Stimulated activated CD8-positive, alpha-beta memory T cell treated with anti-CD3 and anti-CD28 coated beads, Interleukin-4, amount 100 ng/mL, for 24 hours (primary cell): ENCODE data around the gene RCN2.
"Not testable (repeated sequence)": the region's sequence is repeated elsewhere in the genome, so short reads cannot be mapped to it uniquely, and the experiment has no call there.

ENCODE experiments used
- DNase-seq: peaks from one replicate; pipeline ENCODE4 v3.0.0-alpha.2; 2020; ENCODE audit warnings: low read depth

Gene RCN2

DNA sequence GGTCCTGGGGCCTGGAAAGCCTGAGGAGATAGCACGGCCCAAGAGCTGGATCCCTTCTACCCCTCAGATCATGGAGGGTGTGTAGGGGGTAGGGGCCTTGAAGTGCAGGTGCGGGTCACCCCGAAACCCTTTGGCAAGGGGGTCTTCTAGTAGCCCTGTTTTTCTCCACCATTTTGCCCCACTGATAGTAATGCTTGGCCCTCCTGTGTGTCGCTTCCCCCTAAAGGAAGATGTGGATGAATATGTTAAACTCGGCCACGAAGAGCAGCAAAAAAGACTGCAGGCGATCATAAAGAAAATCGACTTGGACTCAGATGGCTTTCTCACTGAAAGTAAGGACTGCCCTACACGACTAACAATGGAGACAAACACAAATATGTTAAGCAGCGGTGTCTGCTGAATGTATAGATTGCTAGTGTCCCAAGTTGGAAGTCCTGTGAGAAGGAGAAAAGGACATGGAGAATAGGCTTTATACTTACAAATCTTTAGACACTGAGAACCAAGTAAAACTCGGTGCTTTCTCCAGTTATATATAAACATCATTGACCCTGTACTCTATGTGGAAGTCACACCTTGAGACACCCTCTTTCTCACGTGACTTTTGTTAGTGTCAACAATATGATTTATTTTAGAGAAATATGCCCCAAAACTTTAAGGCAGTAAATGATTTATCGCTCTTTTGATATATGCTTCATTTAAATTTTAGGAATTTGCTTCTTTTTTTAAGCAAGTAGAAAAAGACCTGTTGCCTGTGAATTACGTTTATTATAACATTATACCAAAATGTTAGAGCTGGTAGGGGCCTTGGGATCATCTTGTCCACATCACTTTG, 802 bp downstream of the RCN2 start:
- DNase-seq = no peak

DNA sequence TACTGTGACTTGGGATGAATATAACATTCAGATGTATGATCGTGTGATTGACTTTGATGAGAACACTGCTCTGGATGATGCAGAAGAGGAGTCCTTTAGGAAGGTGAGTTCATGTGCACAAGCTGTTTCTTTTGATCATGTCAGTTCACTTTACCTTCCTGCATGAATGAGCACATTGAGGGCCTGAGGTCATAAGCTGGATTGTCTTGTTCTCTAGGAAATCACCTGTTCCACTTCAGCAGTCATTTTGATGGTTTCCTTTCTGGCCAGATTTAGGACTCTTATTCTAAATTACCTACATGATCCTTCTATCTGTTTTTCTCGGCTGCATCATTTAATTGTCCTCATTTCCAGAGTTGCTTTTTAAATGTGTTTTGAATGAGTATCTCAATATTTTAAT, 4.1 kb downstream of the RCN2 start:
- DNase-seq = no peak

DNA sequence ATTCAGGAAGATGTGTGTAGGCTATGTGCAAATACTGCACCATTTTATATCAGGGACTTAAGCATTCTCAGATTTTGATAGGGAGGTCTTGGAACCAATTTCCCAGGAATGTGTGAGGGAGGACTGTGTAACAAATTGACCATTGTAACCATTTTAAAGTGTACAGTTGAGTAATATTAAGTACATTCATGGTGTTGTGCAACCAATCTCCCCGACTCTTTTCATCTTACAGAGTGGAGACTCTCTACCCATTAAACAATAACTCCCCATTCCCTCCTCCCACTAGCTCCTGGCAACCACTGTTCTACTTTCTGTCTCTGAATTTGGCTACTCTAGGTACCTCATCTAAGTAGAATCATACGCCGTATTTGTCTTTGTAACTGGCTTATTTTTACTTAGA, 5.1 kb downstream of the RCN2 start:
- DNase-seq = no peak

DNA sequence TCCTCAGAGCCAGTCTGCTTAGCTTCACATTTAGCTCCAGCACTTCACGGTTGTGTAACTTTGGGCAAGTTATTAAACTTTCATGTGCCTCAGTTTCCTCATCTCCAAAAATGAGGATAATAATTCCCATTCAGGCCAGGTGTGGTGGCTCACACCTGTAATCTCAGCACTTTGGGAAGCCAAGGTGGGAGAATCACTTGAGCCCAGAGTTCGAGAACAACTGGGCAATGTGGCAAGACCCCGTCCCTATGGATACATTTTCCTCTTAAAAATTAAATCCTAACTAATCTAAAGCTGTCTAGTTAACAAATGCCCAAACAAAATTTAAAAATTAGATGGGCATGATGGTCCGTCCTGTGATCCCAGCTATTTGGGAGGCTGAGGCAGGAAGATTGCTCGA, 7.2 kb downstream of the RCN2 start:
- DNase-seq = no peak

DNA sequence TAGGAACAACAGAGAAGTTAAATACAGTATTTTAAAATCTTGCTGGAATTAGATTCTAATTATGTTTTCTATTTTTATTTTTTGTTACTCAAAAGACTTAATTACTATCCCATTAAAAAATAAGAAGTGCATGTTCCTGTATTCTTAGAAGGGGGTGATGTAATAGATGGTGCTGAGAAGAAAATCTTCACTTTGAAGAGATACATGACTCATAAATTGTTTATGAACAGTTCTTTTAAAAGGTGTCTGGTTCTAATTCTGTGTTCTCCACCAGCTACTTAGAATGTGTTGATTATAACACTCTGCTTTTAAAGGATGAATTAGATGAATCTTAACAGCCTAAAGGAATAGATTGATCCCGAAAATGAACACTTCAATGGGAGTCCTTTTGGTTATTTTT, 8.2 kb downstream of the RCN2 start:
- no peak for DNase-seq

DNA sequence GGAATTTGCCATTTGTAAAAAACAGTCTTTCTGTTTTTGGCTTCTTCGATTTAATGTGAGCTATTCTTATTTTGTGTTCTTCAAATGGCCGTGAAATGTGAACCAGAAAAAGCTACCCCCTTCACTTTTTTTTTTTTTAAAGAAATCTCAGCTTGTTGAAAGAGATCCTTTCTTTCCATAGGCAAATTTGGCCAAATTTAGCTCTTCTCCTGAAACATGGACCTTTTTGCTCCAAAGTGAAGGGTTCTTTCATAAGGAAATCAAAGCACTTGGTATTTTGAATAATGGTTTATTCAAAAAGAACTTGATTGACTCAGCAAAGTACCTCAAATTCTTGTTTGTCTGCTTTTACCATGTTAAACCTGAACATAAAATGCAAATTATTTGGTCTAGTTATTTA, 10.1 kb downstream of the RCN2 start:
- DNase-seq = no peak

DNA sequence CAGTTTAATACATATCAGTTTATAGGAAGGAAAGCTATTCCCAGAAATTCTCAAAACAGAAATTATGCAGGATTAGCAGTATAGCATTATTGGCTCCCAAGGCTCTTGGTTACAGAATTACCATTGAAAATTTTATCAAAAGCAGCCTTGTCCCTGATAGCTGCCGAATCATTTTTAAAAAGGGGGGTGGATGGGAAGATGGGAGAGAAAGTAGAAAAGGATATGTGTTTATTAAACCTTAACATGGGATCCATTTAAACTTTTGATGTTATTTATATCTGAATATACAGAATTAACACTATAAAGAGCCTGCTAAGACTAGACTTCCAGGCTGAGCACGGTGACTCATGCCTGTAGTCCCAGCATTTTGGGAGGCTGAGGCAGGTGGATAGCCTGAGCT, 10.8 kb downstream of the RCN2 start:
- DNase-seq = no peak

DNA sequence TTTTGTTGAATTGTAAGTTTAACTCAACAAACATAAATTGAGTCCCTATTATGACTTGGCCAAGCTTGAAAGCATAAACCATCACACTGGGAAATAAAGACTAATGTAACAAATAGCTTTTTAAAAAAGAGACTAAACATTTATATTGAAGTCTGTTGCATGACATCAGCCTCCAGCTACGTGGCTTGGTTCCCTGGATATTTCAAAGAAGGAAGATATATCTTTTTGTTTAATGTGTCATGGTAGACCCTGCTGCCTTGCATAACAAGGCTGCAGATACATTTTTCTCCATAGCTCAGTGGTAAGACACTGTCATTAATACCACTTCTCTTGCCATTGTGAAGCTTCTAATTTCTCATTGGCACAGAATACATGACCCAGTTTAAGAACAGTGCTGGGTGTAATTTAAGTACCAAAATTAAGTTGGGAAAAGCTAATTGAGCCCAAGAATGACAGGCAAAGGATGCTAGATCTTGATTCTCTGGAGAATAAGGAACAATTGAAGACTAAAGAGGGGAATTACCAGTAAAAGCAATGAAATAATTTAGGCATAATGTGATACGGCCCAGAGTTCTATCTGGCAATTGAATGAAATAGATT, 14.0 kb downstream of the RCN2 start:
- DNase-seq = no peak

DNA sequence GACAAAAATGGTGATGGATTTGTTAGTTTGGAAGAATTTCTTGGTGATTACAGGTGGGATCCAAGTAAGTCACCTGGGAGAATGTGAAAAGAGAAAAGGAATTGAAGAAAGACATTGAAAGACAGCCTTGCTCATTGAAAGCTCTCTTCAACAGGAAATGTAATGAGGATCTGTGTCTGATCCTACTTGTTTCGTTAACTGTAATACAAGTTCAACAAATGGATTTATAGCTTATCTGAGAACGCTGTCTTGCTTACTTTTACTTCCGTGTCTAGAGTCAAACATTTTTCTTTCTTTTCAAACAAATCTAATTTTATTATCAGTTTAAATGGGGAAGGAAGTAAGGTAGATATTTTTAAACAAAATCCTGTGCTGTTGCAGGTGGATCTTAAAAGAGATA, 15.9 kb downstream of the RCN2 start:
- no peak for DNase-seq

DNA sequence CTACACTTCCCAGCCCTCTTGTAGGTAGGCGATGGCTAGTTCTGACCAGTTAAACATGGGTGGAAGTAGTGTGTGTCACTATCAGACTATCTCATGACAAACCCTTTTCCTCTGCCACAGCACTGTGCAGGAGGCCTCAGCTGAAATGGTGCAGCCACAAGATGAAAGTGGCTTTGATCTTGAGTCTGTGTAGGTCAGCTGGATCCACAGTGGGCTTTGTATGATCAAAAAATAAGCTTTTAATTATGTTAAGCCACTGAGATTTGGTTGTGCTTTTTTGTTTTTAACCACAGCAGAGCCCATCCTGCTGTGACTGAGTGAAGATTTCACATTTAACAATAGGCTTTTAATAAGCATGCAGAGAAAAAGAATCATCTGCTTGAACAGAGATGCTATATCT, 19.7 kb downstream of the RCN2 start:
- DNase-seq = no peak

DNA sequence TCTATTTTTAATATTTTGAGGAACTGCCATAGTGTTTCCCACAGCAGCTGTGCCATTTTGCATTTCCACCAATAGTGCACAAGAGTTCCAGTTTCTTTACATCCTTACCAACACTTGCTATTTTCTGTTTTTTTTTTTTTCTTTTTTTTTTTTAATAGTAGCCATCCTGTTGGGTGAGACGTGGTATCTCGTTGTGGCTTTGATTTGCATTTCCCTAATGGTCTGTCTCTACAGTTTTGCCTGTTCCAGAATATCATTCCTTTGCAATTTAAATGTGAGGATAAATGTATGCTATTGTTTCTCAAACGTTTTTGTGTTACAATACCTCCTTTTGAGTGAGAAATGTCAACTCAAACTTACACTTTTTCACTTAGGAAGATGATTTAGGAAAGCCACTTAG, 22.4 kb downstream of the RCN2 start:
- DNase-seq = no peak

DNA sequence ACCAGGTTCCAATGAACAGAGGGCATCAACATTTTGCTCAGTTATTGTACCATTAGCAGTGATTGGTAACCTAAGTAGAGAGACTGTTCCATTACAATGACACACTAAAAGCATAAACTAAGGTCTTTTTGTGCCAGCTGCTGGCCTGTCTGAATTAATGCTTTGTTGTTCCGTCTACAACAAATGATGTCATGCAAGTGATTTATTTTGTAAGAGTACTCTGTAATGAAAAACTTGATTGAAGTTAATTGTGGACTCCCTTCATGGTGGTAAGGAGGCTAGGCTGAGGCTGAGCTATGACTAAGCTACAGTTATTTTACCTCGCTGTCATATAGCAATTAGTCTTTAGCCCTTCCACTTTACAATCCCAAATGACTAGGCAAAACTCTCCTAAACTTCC, 23.2 kb downstream of the RCN2 start:
- no peak for DNase-seq

DNA sequence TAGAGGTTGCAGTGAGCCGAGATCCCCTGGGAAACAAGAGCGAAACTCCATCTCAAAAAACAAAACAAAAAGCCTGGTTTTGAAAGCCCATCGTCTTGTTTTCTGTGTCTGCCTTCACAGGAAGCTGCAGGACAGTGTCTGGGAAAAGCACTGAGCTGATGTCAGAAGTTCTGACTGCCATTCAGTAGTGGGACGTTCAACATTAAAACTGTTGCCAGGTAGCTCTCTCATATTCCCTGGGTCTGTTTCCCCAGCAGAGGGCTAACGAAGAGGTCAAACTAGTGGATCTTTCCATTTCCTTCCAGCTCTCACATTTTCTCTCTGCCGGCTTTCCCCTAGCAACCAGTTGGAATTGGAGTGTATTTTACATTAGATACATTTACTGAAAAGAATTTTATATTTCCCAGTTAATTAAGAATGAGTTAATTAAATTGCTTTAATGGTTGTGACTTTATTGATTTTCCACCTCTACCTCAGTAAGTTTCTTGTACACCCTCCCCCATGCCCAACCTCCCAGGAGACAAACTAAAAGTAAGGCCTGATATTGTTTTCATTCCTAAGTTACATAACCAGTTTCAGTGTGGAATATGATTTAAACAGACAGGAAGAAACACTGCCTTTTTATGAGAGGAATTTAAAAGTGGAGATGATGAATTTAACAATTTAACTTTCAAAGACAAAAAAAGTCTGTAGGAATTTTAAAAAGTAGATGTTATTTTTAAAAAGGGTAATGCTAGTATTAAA, 29.9 kb downstream of the RCN2 start:
- DNase-seq = no peak

DNA sequence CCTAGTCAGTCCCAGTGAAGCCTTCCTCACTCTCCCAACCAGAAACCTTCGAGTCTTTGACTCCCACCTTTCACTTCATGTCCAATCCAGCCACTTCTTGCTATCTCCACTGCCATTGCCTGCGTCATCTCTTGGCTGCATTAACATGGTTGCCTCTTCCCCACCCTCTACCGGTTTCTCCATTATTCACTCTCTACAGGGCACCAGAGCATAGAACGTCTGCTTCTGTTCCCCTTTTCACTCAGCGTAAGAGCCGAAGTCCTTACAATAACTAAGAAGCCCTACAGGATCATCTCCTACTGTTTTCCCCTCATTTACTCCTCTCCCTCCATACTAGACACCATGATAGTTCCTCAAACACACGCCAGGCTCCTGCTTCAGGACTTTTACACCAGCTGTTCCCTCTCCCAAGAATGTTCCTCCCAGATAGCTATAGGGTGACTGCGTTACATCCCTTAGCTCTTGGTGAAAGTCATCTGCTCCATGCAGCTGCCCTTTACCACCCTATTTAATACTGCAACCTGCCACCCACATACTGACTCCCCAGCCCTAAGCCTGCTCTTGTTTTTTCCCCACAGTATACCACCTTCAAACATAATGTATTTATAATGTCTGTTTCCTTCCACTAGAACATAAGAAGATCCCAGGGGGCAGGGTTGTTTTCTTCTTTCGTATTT, 30.9 kb downstream of the RCN2 start:
- no peak for DNase-seq

DNA sequence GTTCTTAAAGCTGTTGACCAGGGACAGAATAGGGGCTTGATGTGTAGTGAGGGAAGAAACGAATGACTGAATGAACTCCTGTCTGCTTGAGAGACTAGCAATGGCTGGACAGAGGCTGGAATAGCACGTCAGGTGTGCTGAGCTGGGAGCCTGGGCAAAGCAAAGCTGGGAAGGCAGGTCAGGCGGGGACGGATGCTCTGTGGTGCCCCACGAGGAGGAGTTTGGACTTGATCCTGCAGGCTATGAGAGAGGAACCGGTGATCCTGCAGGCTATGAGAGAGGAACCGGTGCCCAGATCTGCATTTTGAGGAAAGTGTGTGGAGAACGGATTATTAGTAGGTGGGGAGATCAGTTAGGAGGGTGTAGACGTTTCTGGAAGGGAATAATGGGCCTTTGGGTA, 32.0 kb downstream of the RCN2 start:
- DNase-seq = no peak

DNA sequence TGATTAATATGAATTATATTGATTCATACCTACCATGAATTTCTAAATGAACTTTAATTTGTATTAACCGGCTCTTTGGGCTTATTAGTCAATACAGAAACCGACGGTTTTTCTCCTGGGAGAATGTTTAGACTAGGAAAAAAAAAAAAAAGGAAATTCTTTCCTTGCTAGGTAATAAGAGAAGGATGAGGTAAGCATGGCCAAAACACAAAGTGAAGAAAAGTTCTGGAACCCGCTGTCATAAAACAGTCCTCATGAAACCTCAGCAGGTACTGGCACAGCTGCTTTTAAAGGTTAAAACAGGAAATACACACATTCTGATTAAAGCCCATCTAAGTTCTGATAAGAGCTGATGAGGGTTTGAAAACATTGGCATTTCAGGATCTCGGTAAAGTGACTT, 32.6 kb downstream of the RCN2 start:
- no peak for DNase-seq

DNA sequence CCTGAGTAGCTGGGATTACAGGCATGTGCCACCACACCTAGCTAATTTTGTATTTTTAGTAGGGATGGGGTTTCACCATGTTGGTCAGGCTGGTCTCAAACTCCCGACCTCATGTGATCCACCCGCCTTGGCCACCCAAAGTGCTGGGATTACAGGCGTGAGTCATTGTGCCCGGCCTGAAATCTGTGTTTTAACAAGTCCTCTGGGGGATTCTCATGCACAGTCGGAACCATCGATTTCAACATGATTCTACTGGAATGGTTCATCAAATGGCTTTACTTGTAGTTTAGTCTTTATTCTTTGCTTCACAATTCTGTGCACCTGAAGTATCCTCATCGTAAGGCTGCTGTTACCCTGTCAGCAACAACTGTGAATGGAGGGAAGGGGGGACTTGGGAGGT, 34.5 kb downstream of the RCN2 start:
- DNase-seq = not testable (repeated sequence)

DNA sequence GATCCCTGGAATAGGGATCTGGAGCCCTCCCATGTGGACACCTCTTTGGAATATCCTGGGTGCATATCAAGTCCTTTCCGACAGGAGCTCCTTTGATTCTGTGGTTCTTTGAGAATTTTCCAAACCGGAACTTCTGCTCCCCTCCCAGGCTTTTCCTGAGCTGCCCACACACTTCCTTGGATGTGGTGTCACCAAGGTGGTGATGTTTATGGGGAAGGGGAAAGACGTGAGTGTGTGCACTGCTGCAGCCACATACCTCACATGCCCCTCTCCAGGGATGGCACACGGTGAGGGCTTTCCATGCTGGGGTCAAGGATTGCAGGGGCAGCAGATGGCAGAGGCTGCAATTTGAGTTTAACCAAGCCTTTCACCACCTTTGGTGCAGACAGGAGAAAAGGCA, 35.5 kb downstream of the RCN2 start:
- no peak for DNase-seq

DNA sequence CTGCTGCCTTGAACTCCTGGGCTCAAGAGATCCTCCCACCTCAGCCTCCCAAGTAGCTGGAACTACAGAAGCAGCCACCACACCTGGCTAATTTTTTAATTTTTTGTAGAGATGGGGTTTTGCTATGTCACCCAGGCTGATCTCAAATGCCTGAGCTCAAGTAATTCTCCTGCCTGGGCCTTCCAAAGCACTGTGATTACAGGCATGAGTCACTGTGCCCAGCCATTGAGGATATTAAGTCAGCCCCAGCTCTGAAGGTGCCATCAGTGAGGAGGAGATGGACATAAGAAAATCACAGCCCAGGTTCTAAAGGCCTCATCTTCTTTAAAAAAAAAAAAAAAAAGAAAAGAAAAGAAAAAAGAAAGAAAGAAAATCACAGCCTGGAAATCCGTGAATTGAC, 36.8 kb downstream of the RCN2 start:
- no peak for DNase-seq

DNA sequence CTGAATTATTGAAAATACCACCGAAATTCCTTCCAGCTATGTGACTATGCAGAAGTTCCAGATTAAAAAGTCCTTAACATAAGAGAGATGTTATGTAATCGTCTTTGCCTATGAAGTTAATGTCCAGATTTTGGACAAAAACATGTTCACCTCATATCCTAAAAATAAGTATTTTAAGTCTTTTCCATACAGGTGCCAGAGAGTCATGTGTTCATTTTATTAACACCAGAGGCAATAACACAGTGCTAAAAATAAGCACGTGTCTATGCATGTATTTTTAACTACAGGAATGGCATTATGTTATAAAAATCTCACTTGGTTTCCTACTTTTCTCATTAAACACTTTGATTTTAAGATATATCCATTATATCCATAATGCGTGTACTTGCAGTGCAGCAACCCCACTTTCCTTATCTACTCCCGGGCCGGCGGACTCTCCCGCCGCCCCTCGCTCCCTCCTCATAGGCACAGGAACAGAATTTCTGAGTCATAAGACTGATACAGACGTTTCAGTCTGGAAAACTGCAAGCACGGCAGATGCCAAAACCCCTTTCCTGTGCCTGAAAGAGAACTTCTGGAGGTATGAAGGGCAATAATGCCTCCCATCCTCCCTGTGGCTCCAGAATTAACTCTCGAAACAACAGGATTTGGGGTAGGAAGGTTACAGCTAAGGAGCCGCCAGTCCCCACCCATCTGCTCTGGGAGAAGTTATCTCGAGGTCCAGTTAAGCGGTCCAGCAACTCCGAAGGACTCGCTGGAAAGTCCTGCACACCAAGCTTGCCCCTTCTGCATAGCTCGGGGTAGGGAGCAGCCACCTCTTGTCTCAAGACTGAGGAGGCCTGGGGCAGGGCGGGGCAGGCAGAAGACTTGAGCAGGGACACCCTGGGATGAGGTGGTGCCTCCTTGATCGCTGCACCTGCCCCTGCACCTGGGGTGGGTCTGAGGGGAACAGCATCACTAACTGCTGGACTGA, 41.1 kb downstream of the RCN2 start:
- DNase-seq = no peak

DNA sequence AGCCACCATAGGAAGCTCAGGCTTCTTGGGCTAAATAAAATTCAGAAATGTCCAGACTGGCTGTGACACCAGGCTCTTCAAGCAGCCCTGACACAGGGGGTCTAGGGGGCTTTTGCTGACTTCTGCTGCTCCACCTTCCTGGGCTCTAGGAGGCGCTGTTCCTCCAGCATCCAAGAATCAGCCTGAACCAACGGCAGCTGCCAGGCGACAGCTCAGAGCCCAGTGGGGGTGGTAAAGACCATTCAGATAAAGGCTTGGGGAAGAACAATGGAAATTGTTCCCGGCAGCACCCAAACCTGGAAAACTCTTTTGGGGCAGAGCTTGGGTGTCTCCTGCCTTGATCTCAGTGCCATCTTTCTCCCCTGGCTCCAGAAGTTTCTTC, 41.8 kb downstream of the RCN2 start:
- DNase-seq = peak; percentile 57

DNA sequence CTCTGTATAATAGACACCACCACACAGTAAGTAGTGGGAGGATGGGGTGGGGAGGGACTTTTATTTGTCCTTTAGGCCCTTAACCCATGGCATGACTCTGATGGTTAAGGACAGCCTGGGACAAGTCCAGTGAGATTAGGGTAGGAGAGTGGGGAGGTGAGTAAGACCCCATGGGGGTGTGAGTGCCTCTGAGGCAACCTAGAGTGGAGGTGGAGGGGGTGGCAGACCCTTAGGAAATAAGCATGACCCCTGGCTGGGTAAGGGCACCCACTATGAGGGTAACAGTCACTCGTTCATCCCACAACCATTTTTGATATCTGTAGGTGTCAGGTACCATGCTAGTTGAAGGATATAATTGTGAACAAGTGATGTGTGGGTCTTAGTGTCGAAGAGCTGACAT, 42.4 kb downstream of the RCN2 start:
- DNase-seq = no peak
